ENCODE measurements around the gene GRID2IP. TPM values are rescaled to one million over a fixed set of nuclear protein-coding genes. Genes with fewer than 3 reads are reported as not detected.

GRID2IP gene
- total and polyA plus RNA-seq, 2 donors (not counting 1 experiment from before 2014, with no cell fraction given), result 0.72 to 1.7 TPM

GRCh38 chr7:6575281-6576023 lies 24.2 kb upstream of the GRID2IP start:
- Mint-ChIP-seq H3K9me3 (ENCODE audit: insufficient read depth) (no peaks in the 10 kb centered on the region), H3K27ac (no peak overlapping the region), H3K27me3 (peaks cover 6% of the 10 kb centered on the region), H3K4me3 (peak overlapping the region; percentile 58), H3K4me1 (peaks cover 17% of the 10 kb centered on the region)
- ATAC-seq (ENCODE audit: low read depth) (no peak), DNase-seq (no peak)
- Histone ChIP-seq H2AFZ (ENCODE audit: insufficient read depth, low read depth, low read length, poor library complexity, severe bottlenecking) (no peak overlapping the region), H3K27me3 (replicated peaks in 1 of 4; ENCODE audit: control extremely low read depth in 1 of 4, control insufficient read depth in 3 of 4, insufficient read depth in 4 of 4, low read length in 3 of 4) (peaks cover 0 to 4% (median 0%) of the 10 kb centered on the region in 4 experiments), H3K4me1 (ENCODE audit: control insufficient read depth in 2 of 2, insufficient read depth in 2 of 2, low read length in 2 of 2) (peaks cover 0 to 15% of the 10 kb centered on the region in 2 donors), H4K20me1 (ENCODE audit: control insufficient read depth, insufficient read depth, low read length, poor library complexity, severe bottlenecking) (no peaks in the 10 kb centered on the region), H3K36me3 (replicated peaks in 1 of 2; ENCODE audit: control extremely low read depth in 1 of 2, control insufficient read depth in 1 of 2, extremely low read depth in 1 of 2, insufficient read depth in 2 of 2, low read length in 1 of 2) (peaks cover 0 to under 1% of the 10 kb centered on the region in 2 experiments), H3K9me3 (ENCODE audit: control extremely low read depth in 1 of 3, control insufficient read depth in 2 of 3, insufficient read depth in 1 of 3, low read length in 2 of 3) (no peaks in the 10 kb centered on the region), H3K79me2 (ENCODE audit: control insufficient read depth, insufficient read depth, low read length) (no peaks in the 10 kb centered on the region), H3K27ac (ENCODE audit: low read length in 2 of 2) (no peak overlapping the region), H3K4me3 (ENCODE audit: control extremely low read depth in 1 of 5, extremely low read depth in 1 of 5, insufficient read depth in 1 of 5, low read depth in 2 of 5, low read length in 4 of 5) (no peak overlapping the region), H3K4me2 (replicated peaks; ENCODE audit: low read depth, low read length, poor library complexity, severe bottlenecking) (no peak overlapping the region), H3K9ac (ENCODE audit: low read length) (no peak overlapping the region)
- 92% methylated on average over 2 of the region's 9 CpGs for WGBS (ENCODE audit: insufficient coverage)
- ChIA-PET POLR2A (no interaction called here), CTCF (interaction anchor here (0.7 to 1.8 kb wide), 7 partner anchors 14 to 90 kb away, joined by 4 to 11 read pairs (median 4); partner anchors contain the start of gene INTS15)
- TF ChIP-seq EZH2 (IDR thresholded peaks at IDR 0.05; ENCODE audit: borderline replicate concordance, insufficient read depth, low read depth, low read length, poor library complexity, severe bottlenecking), result no peak
- no peak for TF ChIP-seq CTCF (IDR thresholded peaks at IDR 0.05)
- intact Hi-C loops (cut with micrococcal nuclease), result loop anchor here (2.0 to 5.0 kb wide), 2 partner anchors 45 to 132 kb away; partner anchors contain the start of gene ZNF12

- Histone ChIP-seq H3K4me1 (ENCODE audit: control insufficient read depth in 2 of 2, insufficient read depth in 2 of 2, low read length in 2 of 2) (no peaks in the 10 kb centered on the region), H3K9me3 (ENCODE audit: control extremely low read depth in 1 of 3, control insufficient read depth in 2 of 3, insufficient read depth in 1 of 3, low read length in 2 of 3) (no peaks in the 10 kb centered on the region), H4K20me1 (ENCODE audit: control insufficient read depth, insufficient read depth, low read length, poor library complexity, severe bottlenecking) (no peaks in the 10 kb centered on the region), H3K9ac (ENCODE audit: low read length) (no peak overlapping the region), H3K4me3 (ENCODE audit: control extremely low read depth in 1 of 5, extremely low read depth in 1 of 5, insufficient read depth in 1 of 5, low read depth in 2 of 5, low read length in 4 of 5) (no peak overlapping the region), H2AFZ (ENCODE audit: insufficient read depth, low read depth, low read length, poor library complexity, severe bottlenecking) (no peak overlapping the region), H3K27ac (ENCODE audit: low read length in 2 of 2) (no peak overlapping the region), H3K36me3 (replicated peaks in 1 of 2; ENCODE audit: control extremely low read depth in 1 of 2, control insufficient read depth in 1 of 2, extremely low read depth in 1 of 2, insufficient read depth in 2 of 2, low read length in 1 of 2) (no peaks in the 10 kb centered on the region), H3K79me2 (ENCODE audit: control insufficient read depth, insufficient read depth, low read length) (no peaks in the 10 kb centered on the region), H3K27me3 (replicated peaks in 1 of 4; ENCODE audit: control extremely low read depth in 1 of 4, control insufficient read depth in 3 of 4, insufficient read depth in 4 of 4, low read length in 3 of 4) (peaks cover 0 to 4% (median 0%) of the 10 kb centered on the region in 4 experiments), H3K4me2 (replicated peaks; ENCODE audit: low read depth, low read length, poor library complexity, severe bottlenecking) (no peak overlapping the region)
- Mint-ChIP-seq H3K9me3 (ENCODE audit: insufficient read depth) (no peaks in the 10 kb centered on the region), H3K27me3 (peaks cover 14% of the 10 kb centered on the region), H3K4me1 (peaks cover 3% of the 10 kb centered on the region), H3K27ac (no peak overlapping the region), H3K4me3 (no peak overlapping the region)
- DNase-seq (no peak), ATAC-seq (ENCODE audit: low read depth) (no peak)
- TF ChIP-seq EZH2 (IDR thresholded peaks at IDR 0.05; ENCODE audit: borderline replicate concordance, insufficient read depth, low read depth, low read length, poor library complexity, severe bottlenecking), result no peak
- no peak for TF ChIP-seq CTCF (IDR thresholded peaks at IDR 0.05)
- POLR2A ChIA-PET, result no interaction called here
- intact Hi-C loops (cut with micrococcal nuclease), result no loop called here
- WGBS (ENCODE audit: insufficient coverage), result 74% methylated on average over 3 of the region's 7 CpGs
- CTCF ChIA-PET, result no interaction called here
Measured at GRCh38 chr7:6571160-6571779, 20.0 kb upstream of the GRID2IP start.

All from B cell (primary cell).